Heart left ventricle (tissue), 16 donors: ENCODE measurements around the gene TRIM71. TPM values are rescaled to one million over a fixed set of nuclear protein-coding genes. Genes with fewer than 3 reads are reported as not detected.
"Not testable (repeated sequence)": the region's sequence is repeated elsewhere in the genome, so short reads cannot be mapped to it uniquely, and the experiment has no call there.

ENCODE experiments used
- ATAC-seq, 4 donors: fragments of 200-7000 bp; cut with Tn5 transposase; one replicate each; pipeline ENCODE4 v1.9.1; 2020 to 2022; ENCODE audit warnings: moderate library complexity in 4 of 4, mild to moderate bottlenecking in 3 of 4, moderate number of reproducible peaks in 1 of 4
- DNase-seq, 5 donors: peaks; one replicate each; pipeline ENCODE4 v3.0.0-alpha.2; 2020
- H3K27ac ChIP-seq, 12 donors: fragments of 200-600 bp; sonication (generic) in 4 of 12; one replicate each; pipeline versions ENCODE4 v1.5.0 to v1.8.0; 2016 to 2022; ENCODE audit warnings: mild to moderate bottlenecking in 2 of 12
- H3K27me3 ChIP-seq, 9 donors: fragments of 200-600 bp; sonication (generic) in 2 of 9; one replicate each; pipeline versions ENCODE4 v1.5.1 to v1.8.0; 2016 to 2022; ENCODE audit warnings: mild to moderate bottlenecking in 3 of 9
- H3K36me3 ChIP-seq, 9 donors: fragments of 200-600 bp; sonication (generic) in 2 of 9; one replicate each; pipeline versions ENCODE4 v1.5.0 to v1.8.0; 2018 to 2022; ENCODE audit warnings: mild to moderate bottlenecking in 2 of 9
- H3K4me1 ChIP-seq, 12 donors: fragments of 200-600 bp; sonication (generic) in 4 of 12; one replicate each; pipeline versions ENCODE4 v1.5.0 to v1.8.0; 2016 to 2022; ENCODE audit warnings: mild to moderate bottlenecking in 3 of 12
- H3K4me3 ChIP-seq, 12 donors: fragments of 200-600 bp; sonication (generic) in 4 of 12; one replicate each; pipeline versions ENCODE4 v1.5.0 to v1.8.0; 2017 to 2022; ENCODE audit warnings: mild to moderate bottlenecking in 9 of 12, moderate library complexity in 4 of 12
- H3K9me3 ChIP-seq, 12 donors: fragments of 200-600 bp; sonication (generic) in 4 of 12; one replicate each; pipeline versions ENCODE4 v1.5.0 to v1.8.0; 2016 to 2022; ENCODE audit warnings: mild to moderate bottlenecking in 1 of 12
- POLR2A ChIP-seq, 2 donors: fragments of 450-650 bp; IDR thresholded peaks; one replicate each; pipeline ENCODE4 v1.6.1; 2017; ENCODE audit warnings: antibody characterized with exemption in 2 of 2, mild to moderate bottlenecking in 2 of 2, moderate library complexity in 2 of 2
- WGBS, 4 donors: extraction: QIAGEN DNeasy Blood & Tissue Kit in 2 of 4; methylation state at CpG; one replicate each; pipeline versions ENCODE4 v1.1.5 to v1.1.7; 2013 to 2018; 5-methylcytosine and 5-hydroxymethylcytosine counted together
- intact Hi-C, 10 donors: fragments of 100-400 bp; cut with DNase I; formaldehyde crosslinking; loops; one replicate each; pipeline versions ENCODE4 v1.11.1 to v1.14.2; 2022
- polyA plus RNA-seq, 2 donors: library from polyadenylated mRNA; stranded (reverse); fragments of 200-250 nt; gene quantifications; one replicate each; pipeline ENCODE4 v1.2.3, GENCODE V29; 2013
- total RNA-seq, 9 donors: library from RNA; depleted of rRNA in 2 of 9; stranded (reverse); fragments of >200 nt in 2 of 9; fragmentation: NEBNext Ultra II Directional in 3 of 9; extraction: Animal tissue kit (Norgen Biotek cat#: 25700) in 3 of 9; gene quantifications; one replicate each; pipeline versions ENCODE4 v1.1.0 to v1.2.4, GENCODE V29; 2016 to 2023
- TF ChIP-seq, protein P1 (sequence below), 12 donors: fragments of 200-600 bp; sonication (generic) in 4 of 12; IDR thresholded peaks; one replicate each; pipeline versions ENCODE4 v1.5.0 to v1.8.0; 2018 to 2022; ENCODE audit warnings: antibody characterized with exemption in 12 of 12, mild to moderate bottlenecking in 5 of 12
- donor health status: ischemic (EF 13 %, LVEDD 7.1; RV severe dilation, severe dysfunction).
- donor health status: healthy with polysubstance abuse.
- donor health status: DM: no; HTN: yes; CAD: no.
- donor health status: DM: no; HTN: no; CAD: no.
- donor health status: ischemic (EF 25% LVEDD 6.9; RV normal size, moderate dysfunction).
- donor health status: ischemic (EF 25% LVEDD 5.7; RV mildly dilated, moderate dysfunction).
- donor health status: healthy.
- donor health status: DM: yes; HTN: yes; CAD: no.
- donor health status: ischemic (EF 35%, LVEDD 5.7; RV mildly dilated, moderate dysfunction).
- donor health status: nonischemic (EF 11% LVEDD 7.7; RV severe dilation, severe dysfunction).
- donor health status: DM: yes; HTN: yes; CAD: no.
- donor health status: PGD.
- donor health status: ischemic (EF 29% LVEDD 5.4; RV normal size, mild dysfunction).
- donor health status: nonischemic (EF 23%, LVEDD 6.1; RV moderate dilation, normal function).

TRIM71 gene
- total and polyA plus RNA-seq, 11 donors, result 0.05 TPM; not detected in 9

DNA sequence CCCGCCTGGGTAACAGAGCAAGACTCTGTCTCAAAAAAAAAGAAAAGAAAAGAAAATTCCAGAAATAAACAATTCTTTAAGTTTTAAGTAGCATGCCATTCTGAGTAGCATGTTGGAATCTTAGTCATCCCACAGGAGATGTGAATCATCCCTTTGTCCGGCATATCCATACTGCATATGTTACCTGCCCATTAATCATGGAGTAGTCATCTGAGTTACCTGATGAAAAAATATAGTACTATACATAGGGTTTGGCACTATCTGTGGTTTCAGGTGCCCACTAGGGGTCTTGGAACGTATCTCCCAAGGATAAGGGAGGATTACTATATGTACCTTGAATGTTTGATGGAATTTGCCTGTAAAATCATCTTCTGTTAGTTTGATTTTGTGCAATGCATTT is 127.3 kb downstream of the TRIM71 start:
- H3K27me3 ChIP-seq, result no peaks in the 10 kb centered on the region
- ATAC-seq (no peak), DNase-seq (no peak)
- no peaks in the 10 kb centered on the region for H3K9me3 ChIP-seq
- H3K4me1 ChIP-seq, result no peaks in the 10 kb centered on the region
- 76 to 88% (median 82%) methylated on average over 3 of the region's 3 CpGs for WGBS, 4 donors
- H3K27ac ChIP-seq, result no peak overlapping the region
- TF ChIP-seq POLR2A (IDR thresholded peaks at IDR 0.05), result no peak
- no peak overlapping the region for H3K4me3 ChIP-seq
- no peaks in the 10 kb centered on the region for H3K36me3 ChIP-seq
- intact Hi-C loops, result loop anchor here in 7 of 10 donors (5.0 to 10.0 kb wide), 5 partner anchors 127 to 430 kb away; no protein-coding TSS in a partner anchor

DNA sequence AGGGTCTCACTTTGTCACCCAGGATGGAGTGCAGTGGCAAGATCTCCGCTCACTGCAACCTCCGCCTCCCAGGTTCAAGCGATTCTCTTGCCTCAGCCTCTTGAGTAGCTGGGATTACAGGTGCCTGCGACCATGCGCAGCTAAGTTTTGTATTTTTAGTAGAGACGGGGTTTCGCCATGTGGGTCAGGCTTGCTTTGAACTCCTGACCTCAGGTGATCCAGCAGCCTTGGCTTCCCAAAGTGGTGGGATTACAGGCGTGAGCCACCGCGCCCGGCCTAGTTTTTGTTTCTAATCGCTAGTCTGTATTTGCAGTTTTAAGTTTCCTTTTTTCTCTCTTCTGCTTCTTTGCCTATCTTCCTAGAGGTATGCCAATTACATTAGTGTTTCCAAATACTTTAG is 127.8 kb downstream of the TRIM71 start:
- H3K4me3 ChIP-seq, H3K27me3 ChIP-seq, ATAC-seq, H3K27ac ChIP-seq, H3K9me3 ChIP-seq, H3K4me1 ChIP-seq, H3K36me3 ChIP-seq, DNase-seq: not testable (repeated sequence)
- WGBS, 4 donors, result 81 to 96% (median 91%) methylated on average over 11 to 12 of the region's 12 CpGs
- intact Hi-C loops, result loop anchor here in 7 of 10 donors (5.0 to 10.0 kb wide), 5 partner anchors 127 to 429 kb away; no protein-coding TSS in a partner anchor

DNA sequence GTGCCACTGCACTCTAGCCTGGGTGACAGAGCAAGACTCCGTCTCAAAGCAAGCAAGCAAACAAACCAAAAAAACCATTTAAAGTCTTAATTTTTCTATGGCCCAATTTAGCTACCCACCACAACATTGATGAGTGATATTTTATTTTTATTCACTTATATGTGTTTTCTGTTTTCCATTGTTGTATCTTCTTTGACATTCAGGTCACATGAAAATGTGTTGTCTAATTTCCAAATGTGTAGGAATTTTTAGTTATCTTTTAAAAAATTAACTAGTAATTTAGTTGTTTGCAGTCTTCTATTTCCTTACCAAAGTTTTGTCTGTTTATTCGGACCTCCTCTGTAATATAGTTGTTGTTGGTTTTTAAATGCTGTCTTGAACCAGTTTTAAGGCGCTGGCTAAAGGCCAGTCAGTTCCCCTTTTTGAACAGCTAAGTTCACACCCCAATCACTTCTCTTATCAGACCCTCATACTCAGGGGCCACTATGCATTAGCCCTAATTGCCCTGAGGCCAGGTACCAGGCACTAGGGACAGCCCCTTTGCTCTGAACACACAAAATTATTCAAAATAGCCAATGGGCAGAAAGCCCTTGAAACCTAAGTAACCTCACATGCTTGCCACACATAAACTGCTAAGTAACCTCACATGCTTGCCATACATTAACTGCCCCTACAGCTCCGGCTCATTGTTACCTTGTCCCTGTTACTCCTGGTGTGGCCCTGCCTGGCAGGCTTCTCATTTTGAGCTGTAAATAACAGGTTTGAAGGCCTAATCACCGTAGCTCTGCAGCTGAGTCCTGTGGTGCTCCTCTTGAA is 129.4 kb downstream of the TRIM71 start:
- DNase-seq (no peak), ATAC-seq (peak in 1 of 4 donors; percentile 30)
- no peak for TF ChIP-seq POLR2A (IDR thresholded peaks at IDR 0.05)
- TF ChIP-seq, protein P1, sequence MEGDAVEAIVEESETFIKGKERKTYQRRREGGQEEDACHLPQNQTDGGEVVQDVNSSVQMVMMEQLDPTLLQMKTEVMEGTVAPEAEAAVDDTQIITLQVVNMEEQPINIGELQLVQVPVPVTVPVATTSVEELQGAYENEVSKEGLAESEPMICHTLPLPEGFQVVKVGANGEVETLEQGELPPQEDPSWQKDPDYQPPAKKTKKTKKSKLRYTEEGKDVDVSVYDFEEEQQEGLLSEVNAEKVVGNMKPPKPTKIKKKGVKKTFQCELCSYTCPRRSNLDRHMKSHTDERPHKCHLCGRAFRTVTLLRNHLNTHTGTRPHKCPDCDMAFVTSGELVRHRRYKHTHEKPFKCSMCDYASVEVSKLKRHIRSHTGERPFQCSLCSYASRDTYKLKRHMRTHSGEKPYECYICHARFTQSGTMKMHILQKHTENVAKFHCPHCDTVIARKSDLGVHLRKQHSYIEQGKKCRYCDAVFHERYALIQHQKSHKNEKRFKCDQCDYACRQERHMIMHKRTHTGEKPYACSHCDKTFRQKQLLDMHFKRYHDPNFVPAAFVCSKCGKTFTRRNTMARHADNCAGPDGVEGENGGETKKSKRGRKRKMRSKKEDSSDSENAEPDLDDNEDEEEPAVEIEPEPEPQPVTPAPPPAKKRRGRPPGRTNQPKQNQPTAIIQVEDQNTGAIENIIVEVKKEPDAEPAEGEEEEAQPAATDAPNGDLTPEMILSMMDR (IDR thresholded peaks at IDR 0.05), result no peak
- Histone ChIP-seq H3K4me3 (no peak overlapping the region), H3K27ac (no peak overlapping the region), H3K36me3 (no peaks in the 10 kb centered on the region), H3K9me3 (no peaks in the 10 kb centered on the region), H3K27me3 (no peaks in the 10 kb centered on the region), H3K4me1 (peaks cover 0 to 3% (median 0%) of the 10 kb centered on the region in 12 donors)
- intact Hi-C loops, result loop anchor here in 9 of 10 donors (1.0 to 10.0 kb wide), 8 partner anchors 125 to 428 kb away; no protein-coding TSS in a partner anchor
- 75 to 84% (median 77%) methylated on average over 5 of the region's 5 CpGs for WGBS, 4 donors

Other genes starting within 250 kb of the TRIM71 start
- gene DYNC1LI1, start 247.1 kb upstream of the TRIM71 start, total RNA-seq, result 10 to 100 TPM; 40.8 to 65.0 (median 55.9) TPM
- gene DYNC1LI1, start 247.1 kb upstream of the TRIM71 start, polyA plus RNA-seq, result 10 to 100 TPM; 28.8 to 64.3 TPM
- gene CNOT10, start 132.8 kb upstream of the TRIM71 start, total RNA-seq, result 10 to 100 TPM; 10.5 to 23.3 (median 16.1) TPM
- 10 to 100 TPM in 1 of 2 donors, 1 to 10 TPM in 1; 6.3 to 15.9 TPM for gene CNOT10, start 132.8 kb upstream of the TRIM71 start, polyA plus RNA-seq
- gene CCR4, start 133.6 kb downstream of the TRIM71 start, total RNA-seq, result 1 to 10 TPM in 1 of 9 donors, under 1 TPM in 1, not detected in 7; 0.32 to 1.8 TPM
- gene CCR4, start 133.6 kb downstream of the TRIM71 start, polyA plus RNA-seq, result under 1 TPM in 1 of 2 donors, not detected in 1; 0.01 TPM